ENCODE results near the gene PPM1A.
A peak's percentile ranks its signal among the peaks of the same experiment; 100 is the strongest.

Gene PPM1A

DNA sequence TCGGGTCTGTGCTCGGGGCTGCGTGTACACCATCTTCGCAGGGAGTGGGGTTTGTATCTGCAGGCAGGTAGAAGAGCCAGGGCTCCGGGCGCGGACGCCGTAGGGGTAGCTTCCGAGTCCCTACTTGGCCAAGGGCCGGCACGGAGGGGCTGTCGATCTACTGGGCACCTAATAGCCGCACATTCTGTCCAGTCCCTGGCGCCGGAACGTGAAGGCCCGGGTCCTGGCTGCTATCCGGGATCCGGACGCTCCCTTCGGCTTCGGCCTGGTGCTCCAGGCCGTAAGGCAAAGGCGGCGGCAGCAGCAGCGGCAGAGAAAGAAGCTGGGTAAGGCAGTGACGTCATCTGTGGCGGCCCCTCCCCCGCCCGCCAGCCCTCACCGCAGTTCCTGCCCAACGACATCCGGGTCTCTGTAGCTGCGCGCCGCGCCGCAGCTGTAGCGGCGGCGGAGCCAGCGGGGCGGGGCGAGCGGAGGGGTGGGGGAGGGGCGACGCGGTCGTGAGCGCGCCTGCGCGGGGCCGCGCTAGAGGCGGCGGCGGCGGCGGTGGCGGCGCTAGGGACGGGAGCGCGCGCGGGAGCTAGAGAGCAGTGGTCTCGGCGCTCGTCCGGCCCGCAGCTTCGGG, at the start of gene PPM1A:
TSS of gene PPM1A (plus strand) at position 525 of the 622 bp plus-strand sequence. CDS start 33,483 bp downstream, outside the sequence.
- peak; percentile 97 for DNase-seq

DNA sequence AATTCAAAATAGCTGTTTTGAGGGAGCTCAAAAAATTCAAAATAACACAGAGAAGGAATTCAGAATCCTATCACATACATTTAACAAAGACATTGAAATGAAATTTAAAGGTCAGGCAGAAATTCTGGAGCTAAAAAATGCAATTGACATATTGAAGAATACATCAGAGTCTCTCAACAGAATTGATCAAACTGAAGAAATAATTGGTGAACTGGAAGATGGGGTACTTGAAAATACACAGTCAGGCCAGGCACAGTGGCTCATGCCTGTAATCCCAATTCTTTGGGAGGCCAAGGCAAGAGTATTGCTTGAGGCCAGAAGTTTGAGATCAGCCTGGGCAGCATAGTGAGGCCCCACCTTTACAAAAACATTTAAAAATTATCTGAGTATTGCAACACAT, 49.7 kb upstream of the PPM1A start:
- no peak for DNase-seq

DNA sequence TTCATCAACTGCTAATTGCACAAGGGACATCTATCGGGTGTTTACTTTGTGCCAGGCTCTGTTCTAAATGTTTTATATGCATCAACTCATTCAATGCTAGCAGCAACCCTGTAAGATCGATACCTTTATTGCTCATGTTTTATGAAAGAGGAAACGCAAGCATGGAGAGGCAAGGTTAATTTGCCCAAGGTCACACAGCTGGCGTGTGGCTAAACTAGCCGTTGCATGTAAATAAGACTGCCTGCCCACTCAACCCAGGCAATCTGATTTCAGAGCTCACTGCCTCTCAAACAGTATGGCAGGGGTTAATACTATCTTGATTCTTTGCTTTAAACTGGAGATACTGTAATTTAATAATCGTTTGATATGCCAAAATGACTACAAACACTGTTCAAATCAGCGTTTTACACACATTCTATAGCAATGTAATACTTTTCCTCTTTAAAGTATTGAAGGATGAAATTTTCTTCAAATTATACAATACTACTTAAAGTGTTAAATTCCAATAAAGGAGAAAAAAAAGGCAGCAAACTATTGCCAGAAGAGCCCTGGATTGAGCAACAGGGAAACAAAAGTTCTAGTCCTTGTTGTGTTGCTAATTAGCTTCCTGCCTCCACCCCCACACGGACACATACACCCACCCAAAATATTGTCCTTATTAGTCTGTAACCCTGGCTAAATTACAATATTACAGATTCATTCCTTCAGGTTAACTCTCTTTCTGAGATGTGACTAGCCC, 44.7 kb upstream of the PPM1A start:
- no peak for DNase-seq

DNA sequence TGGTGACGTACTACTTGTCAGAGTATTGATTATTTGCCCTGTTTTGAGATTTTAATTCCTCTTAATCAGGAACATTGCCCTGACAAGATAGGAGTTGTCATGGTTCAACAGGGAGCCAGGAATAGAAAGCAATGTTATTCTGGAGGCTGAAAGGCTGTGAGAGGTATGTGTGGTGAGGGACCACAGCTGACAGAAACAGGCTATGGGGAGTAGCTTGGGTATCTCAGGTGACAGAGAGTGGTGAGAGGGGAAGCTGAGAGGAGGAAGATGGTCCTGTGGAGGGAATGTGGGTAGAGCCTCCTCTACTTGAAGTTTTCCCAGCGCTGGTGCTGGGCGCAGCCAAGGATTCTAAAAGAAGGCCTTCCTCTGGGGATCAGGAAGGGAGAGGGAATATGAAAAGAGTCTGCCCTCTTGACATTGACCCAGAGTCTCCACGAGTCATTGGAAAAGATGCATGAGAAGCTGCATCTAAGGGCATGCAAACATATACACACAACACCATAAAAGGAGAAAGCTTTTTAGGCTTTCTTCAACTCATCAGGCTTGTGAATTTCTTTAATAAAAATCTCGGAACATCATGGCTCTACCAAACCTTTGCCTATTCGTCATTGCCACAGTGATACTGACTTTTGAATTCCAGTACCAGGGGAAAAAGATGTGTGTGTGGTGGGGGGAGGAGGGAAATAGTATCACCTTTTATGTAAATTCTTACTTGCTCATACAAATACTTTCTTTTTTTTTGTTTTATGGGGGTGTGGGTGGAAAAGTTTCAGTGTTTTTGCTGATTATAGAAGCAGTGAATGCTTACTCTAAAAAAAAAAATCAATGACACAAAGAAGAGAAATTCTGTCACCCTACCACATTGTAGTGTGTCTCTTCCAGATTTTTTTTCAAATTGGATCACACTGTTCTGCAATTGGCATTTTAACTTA, 43.9 kb upstream of the PPM1A start:
- no peak for DNase-seq

DNA sequence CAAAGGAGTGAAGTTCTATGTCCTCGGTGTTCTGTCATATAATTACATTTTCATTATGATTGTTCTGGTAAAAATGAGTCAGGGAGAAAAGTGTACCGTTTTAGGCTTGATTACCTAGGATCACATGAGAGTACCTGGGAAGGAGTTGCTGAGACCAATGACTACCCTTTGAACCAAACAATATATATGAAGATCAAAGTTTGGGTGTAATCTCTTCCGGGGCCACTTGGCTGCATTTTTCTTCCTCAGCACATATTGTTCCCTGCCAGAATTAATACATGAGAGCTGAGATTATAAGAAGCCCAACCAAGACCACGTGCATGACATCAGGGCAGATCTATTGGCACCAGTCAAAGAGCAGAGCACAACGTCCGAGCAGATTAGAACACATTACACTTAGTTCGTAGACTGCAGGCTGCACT, 42.8 kb upstream of the PPM1A start:
- DNase-seq, result no peak

DNA sequence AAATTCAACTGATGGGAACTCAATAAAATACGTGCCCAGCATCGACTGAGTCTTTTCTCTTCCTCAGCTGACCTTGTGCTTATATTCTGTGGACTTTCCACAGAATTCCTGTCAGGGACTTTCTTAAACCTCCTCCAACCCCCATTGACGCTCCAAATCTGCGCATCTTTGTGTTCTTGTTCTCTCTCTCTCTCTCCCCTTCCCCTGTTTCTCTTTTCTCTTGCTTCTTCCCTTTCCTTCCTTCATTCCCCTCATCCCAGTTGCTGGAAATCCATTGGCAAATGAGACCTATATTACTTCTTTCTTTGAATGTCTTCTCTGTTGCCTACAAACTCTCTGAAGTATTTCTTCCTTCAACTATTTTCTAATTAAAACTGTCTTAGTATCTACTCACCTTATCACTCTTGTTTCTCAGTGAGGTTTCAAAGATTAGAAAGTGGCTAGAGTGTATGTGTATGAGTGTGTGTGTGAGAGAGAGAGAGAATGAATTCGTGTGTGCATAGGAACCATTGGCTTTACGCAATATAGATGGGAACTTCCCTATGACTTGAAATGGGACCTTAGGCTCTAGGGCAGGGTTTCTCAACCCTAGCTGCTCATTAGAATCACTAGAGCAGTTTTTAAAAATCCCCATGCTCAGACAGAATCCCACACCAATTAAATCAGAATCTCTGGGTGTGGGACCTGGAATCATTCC, 42.0 kb upstream of the PPM1A start:
- DNase-seq, result no peak

DNA sequence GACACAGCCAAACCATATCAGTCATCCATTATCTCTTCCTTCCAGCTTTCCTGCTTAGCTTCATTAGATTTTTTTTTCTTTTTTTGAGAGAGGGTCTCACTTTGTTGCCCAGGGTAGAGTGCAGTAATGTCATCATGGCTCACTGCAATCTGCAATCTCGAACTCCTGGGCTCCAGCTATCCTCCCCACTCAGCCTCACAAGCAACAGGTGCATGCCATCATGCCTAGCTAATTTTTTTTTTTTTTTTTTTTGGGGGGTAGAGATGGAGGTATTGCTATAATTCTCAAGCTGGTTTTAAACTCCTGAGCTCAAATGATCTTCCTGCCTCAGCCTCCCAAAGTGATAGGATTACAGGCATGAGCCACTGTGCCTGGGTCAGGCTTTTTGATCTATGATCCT, 38.3 kb upstream of the PPM1A start:
- DNase-seq, result no peak

DNA sequence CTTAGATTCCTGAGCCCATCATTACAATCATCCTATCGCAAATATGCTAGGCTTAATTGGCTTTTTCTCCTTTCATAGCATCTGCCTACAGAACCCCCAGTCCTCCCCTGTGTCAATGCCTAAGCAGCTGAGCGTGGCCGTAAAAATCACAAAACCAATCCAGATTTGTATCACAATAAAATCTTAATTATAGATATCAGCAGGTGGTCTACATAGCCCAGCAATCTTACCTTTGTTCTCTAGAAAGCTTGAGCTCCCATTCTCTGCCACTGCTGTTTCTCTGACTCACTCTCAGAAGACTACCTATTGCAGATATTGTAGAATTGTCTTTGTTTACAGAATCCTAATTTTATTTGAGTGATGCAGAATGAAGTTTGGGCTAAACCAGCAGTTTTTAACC, 37.9 kb upstream of the PPM1A start:
- DNase-seq, result no peak

DNA sequence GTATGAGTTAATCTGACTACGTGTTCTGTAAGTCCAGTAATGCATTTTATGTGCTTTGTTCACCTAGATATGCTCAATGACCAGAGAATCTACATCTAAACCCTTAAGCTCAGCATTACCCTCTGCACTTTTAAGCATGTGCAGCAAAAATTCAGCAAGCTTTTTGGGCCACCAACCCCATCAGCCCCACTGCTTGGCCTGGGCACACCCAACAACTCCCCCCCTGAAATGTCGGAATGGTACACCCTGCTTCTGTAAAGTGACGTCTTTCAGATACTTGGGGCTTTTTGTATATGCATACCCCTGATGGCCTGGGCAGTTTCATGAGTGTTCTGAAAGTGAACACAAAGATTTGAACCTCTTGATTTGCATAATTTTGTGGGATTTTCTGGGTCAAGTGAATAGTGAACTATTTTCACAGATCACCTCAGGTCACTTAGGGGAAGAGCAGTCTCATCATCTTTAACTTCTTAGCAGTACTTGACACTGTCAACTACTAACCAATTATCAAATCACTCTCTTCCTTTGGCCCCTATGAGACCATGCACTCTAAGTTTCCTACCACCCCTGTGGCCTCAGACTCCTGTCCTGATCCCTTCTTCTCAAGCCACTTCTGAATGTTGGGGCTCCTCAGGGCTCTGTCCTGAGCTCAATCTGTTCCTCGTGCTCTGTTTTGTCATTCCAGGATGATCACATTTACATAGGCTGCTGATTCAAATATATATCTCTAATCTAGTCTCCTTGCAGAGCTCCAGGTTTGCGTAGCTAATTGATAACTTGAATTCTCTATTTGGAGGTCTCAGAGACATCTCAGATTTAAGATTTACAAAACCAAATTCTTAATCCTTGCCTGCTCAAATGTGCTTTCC, 36.3 kb upstream of the PPM1A start:
- no peak for DNase-seq

DNA sequence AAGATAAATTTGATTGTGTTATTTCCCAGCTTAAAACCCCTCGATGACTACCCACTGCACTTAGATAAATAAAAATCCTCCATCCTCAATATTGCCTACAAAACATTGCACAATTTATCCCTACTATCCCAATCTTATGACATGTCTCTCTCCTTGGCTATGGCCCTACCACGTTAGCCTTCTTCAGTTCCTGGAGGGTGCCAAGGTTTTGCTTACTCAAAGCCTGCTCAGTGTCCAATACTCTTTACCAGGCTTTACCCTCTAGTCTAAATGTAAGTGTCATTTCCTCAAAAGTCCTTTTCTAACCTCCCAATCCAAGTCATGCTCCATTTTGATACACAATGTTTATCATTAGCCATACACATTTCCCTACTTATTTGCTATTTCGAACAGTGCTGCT, 35.0 kb upstream of the PPM1A start:
- no peak for DNase-seq

DNA sequence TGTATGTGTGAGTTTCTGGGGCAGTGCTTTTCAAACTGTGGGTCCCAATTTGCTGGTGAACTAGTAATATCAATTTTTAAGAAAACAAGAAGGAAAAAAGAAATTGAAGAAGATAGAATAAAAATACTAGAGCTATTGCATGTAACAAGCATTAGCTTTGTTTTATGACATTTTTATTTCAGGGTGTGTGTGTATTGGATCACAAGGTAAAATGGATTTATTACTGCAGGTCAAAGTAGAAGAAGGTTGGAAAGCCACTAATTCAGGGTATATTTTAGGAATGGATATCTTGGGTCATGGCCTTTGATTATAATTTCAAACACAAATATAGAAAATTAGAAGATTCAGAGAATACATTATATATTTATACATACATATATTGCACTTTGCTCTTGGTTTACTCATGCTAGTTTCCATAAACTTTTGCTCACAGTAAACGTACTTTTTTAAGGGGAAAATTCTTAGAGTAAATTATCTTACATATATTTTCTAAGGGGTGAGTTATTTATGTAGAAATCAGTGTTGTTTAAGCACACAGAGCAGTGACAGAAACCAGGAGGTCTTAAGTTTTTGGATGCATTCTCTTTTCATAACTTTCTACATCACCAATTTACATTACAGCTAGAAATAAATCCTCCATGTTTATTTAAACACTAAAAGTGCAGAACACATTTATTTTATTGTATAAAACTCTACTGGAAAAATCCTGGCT, 34.5 kb upstream of the PPM1A start:
- no peak for DNase-seq

DNA sequence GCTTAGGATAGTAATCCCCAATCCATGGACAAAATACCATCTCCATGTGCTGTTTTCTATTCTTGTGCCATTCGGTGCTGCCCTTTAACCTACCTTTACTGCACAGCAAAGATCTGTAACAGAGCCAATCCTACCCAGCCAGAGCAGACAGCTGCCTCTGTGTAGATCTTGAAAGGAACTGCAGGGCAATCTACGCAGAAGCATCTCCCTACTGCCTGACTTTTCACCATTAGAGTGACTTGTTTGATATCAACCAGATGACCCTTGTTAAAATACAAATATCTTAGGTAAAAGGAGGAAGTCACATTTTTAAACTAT, 33.9 kb upstream of the PPM1A start:
- no peak for DNase-seq

DNA sequence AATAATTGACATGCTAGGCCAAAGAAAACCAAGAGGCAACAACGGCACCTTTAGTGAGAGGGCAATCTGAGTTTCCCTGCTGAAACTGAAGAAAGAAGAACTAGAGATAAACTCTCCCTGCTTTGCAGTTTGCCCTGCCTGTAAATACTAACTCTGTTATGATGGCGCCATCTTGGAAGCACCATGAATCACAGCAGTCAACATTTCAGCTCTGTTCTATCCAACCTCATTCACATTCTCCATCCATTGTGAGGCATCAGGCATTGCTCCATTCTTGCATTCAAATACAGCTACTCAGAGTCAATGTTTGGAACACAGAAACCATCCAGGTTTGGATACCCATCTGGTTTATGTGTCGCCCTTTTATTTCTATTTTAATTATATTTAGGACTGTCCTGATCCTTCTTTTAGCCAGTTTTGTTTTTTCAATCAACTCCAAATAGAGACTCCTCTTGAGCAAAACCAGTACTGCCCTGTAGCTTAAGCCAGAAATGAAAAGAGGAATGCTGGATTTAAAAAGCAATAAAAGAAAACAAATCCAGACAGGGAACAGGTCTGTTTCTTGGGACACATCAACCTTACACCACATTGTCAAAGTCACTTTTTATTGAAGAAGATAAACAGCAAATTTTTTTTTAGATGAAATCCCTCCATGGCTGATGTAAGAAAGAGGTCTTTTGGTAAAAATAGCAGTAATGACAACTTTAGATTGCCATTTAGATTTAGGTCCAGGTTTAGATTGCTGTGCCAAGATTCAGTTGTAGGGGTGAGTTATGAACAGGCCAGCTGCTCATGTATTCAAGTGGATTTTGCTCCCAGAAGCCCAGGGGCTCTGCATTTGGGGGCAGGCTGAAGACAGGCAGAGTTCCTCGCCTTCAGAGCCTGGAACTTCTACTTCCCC, 33.3 kb upstream of the PPM1A start:
- no peak for DNase-seq

DNA sequence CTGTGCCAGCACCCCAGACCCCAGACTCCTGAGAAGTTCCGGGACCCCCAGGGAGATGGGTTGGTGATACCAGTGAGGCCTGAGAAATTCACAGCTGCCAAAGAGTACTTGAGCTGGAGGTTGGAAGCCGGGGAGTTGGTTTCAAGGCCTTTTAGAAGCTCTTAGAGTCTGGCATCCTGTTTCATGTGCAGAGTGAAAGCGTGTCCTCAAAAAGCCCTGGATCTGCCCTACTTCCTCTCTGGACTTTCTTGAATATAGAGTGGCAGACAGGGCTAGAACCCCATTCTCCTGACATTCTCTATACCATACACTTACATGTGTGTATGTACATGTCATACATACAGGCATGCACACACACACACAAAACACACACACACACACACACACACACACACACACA, 31.3 kb upstream of the PPM1A start:
- no peak for DNase-seq

DNA sequence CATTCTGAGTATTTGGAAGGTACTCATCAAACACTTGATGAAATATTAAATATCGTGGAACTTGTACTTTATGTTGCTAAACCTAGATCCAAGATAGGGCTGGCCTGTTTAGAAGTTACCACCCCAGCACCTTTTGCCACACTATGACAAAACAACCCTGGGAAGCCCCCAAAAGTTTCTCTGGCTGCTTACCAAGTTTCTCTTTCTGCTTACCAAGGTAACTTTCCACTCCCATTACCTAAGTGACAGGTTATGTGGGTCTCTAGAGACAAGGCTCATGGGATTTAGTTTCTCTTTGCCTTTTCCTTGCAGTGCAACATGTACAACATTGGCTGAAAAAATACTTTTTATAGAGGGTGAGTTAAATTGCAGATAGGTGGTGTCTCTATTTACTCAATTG, 28.9 kb upstream of the PPM1A start:
- no peak for DNase-seq

DNA sequence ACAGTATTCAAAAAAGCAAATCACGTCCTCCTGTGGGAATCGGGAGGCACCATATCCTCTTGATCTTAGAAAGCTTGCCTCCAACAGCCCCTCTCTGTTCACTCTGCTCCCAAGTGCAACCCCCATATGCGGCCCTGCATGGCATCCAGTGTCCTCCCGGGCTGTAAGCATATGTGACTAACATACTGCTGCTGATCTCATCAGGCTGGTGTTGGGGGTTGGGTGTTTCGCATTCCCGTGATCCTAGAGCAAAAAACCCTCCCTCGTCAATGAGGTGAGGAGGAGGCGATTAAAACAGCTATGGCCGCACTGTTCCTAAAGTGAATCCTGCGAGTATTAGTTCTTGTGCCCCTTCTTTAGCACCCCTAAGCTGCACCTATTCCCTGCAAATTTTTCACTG, 28.1 kb upstream of the PPM1A start:
- no peak for DNase-seq

DNA sequence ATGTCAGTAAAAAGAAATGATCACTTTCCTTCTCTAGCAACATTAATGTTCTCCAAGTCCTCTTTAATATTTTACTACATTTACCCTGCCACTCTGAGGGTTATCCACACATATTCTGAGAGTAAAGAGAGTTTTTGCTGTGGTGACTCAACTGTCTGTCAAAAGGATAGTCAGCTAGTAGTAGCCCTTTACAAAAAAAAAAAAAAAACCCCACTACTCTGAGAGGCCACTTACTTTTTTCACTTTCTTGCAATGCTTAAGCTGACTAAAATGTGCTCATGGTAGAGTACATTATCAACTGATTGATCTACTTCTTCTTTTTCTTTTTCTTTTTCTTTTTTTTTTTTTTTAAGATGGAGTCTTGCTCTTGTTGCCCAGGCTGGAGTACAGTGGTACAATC, 27.6 kb upstream of the PPM1A start:
- no peak for DNase-seq

DNA sequence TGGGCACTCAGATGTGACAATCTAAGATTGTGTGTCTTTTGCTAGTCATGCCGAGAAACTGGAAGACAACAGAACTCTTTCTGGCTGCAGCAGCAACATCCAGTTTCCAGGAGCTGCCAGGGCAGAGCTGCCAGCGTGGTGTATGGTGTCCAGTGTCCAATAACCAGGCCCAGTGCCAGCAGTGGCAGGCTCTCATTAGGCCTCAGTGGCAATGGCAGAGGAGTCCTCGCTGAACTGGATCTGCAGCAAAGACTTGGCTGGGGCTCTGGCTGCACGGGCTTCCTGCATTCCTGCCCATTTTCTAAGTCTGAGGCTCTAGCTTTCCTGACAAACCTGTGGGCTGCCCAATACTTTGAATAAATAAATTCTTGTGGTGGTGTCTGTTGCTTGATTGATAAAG, 26.2 kb upstream of the PPM1A start:
- DNase-seq, result no peak

DNA sequence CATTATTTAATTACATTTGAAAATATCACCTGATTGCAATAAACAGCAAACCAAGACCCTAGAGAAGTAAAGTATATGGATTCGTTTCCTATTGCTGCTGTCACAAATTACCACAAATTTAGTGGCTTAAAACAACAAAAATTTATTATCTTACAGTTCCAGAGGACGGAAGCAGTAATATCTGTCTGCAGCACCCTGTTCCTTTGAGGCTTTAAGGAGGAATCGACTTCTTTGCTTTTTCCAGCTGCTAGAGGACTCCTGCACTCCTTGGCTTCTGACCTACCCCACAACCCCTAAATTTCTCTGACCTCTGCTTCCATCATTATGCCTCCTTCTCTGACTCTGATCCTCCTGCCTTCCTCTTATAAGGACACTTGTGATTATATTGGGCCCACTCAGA, 23.8 kb upstream of the PPM1A start:
- no peak for DNase-seq

DNA sequence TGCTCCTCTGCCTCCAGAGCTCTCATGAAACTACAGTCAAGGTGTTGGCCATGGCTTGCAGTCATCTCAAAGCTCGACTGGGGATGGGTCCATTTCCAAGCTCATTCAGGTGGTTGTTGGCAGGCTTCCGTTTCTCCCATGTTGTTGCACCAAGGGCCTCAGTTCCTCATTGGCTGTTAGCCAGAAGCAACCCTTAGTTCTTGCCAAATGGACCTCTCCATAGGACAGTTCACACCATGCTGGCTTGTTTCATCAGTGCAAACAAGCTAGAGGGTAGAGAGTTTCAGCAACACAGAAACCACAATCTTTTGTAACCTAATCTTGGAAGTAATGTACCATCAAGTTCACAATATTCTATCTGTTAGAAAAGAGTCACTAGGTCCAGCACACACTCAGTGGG, 22.7 kb upstream of the PPM1A start:
- no peak for DNase-seq

DNA sequence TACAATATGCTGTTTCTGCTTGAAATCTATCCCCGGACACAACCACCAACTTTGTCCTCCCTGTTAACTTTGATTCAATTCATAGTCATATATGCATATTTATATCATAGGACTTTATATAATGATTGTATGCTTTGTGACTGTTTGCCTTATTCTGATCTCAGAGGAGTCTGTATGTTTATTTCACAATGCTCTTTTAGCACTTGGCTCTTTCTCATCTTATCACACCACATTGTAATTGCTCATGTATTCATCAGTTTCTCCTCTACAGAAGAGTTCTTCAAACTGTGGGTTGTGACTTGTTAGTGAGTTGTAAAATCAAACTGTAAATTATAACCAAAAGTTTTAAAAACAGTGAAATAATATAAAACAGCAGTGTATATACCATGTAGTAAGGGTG, 21.7 kb upstream of the PPM1A start:
- DNase-seq, result no peak
